ENCODE results near the gene KRT23. TPM values are rescaled to one million over a fixed set of nuclear protein-coding genes. Genes with fewer than 3 reads are reported as not detected.

Gene KRT23
- total and polyA plus RNA-seq, 2 of the 13 experiments (the other 11 are each of a cell fraction or from before 2014, with no cell fraction given): 24.7 to 51.1 TPM

- H4K20me1 ChIP-seq (ENCODE audit: insufficient read depth, low read length): no peaks in the 10 kb centered on the region
- intact Hi-C loops (cut with micrococcal nuclease; ENCODE audit: unreplicated experiment) (no loop called here), in situ Hi-C loops (cut with HindIII; ENCODE audit: extremely low pct_ligation_motif_present, low pct_unique_long_range_greater_than_20kb) (no loop called here)
- H3K27ac ChIP-seq (ENCODE audit: extremely low read length, insufficient read depth, low read length): no peak overlapping the region
- ChIA-PET POLR2A (no interaction called here), CTCF (ENCODE audit: low intra/inter-chr PET ratio, low total read pairs) (no interaction called here)
- no peaks in the 10 kb centered on the region for H3K27me3 ChIP-seq (ENCODE audit: control insufficient read depth in 1 of 2, insufficient read depth in 2 of 2, low read length in 2 of 2)
- ATAC-seq (no peak), FAIRE-seq (no peak), DNase-seq (ENCODE audit: low spot score) (no peak)
- H3K9ac ChIP-seq (ENCODE audit: insufficient read depth, low read depth, low read length): no peak overlapping the region
- H3K4me1 ChIP-seq (ENCODE audit: insufficient read depth, low read length): peaks cover 6% of the 10 kb centered on the region; the same call in 1 of the 2 replicates
- WGBS (ENCODE audit: low lambda C conversion rate): 52% methylated on average over 8 of the region's 8 CpGs
- BruUV-seq (replicated peaks): no TSS peak
- 0 out of 2 replicates have a peak overlapping the region, but pooled peaks have one; percentile 3 for H3K4me2 ChIP-seq (ENCODE audit: low read depth, low read length)
- H3K79me2 ChIP-seq (ENCODE audit: insufficient read depth, low read length): no peaks in the 10 kb centered on the region
- H3K4me3 ChIP-seq (replicated peaks in 1 of 3; ENCODE audit: insufficient read depth in 1 of 3, low read depth in 2 of 3, low read length in 3 of 3): no peak overlapping the region
- no peaks in the 10 kb centered on the region for H3K9me3 ChIP-seq (ENCODE audit: low read length)
- H2AFZ ChIP-seq (ENCODE audit: low read length): no peak overlapping the region
- no peaks in the 10 kb centered on the region for H3K36me3 ChIP-seq (replicated peaks in 1 of 2; ENCODE audit: control insufficient read depth in 1 of 2, insufficient read depth in 2 of 2, low read length in 2 of 2)
- no peak for TF ChIP-seq CSRNP2 (CRISPR knock-in tag; conservative IDR thresholded peaks at IDR 0.05; ENCODE audit: low read depth)
- no peak for TF ChIP-seq TBX3 (IDR thresholded peaks at IDR 0.05; ENCODE audit: borderline replicate concordance)
- peak; percentile 30 to 51; a peak in 3 of 4 replicates for TF ChIP-seq MAFK (conservative IDR thresholded peaks at IDR 0.05 in 1 of 2, IDR thresholded peaks at IDR 0.05 in 1 of 2; ENCODE audit: low read length in 2 of 2)
- no peak for TF ChIP-seq HNF4G (IDR thresholded peaks at IDR 0.05; ENCODE audit: borderline replicate concordance, low read depth, low read length)
- TF ChIP-seq HNF4G (CRISPR knock-in tag; IDR thresholded peaks at IDR 0.05; ENCODE audit: borderline replicate concordance, low read depth): no peak
- no peak for TF ChIP-seq ZNF563 (CRISPR knock-in tag; IDR thresholded peaks at IDR 0.05)
- TF ChIP-seq ZBTB38 (CRISPR knock-in tag; IDR thresholded peaks at IDR 0.05): peak; percentile 43; the same call in 1 of the 2 replicates
- no peak for TF ChIP-seq ARNT2 (CRISPR knock-in tag; IDR thresholded peaks at IDR 0.05; ENCODE audit: low read depth)
- TF ChIP-seq ZFYVE20 (CRISPR knock-in tag; IDR thresholded peaks at IDR 0.05; ENCODE audit: borderline replicate concordance, low read depth): no peak
- 0 out of 2 replicates have a peak, but pooled peaks have one; percentile 35 for TF ChIP-seq MAFF (IDR thresholded peaks at IDR 0.05; ENCODE audit: low read depth, low read length)
- no peak for TF ChIP-seq GRHL1 (CRISPR knock-in tag; conservative IDR thresholded peaks at IDR 0.05)
- TF ChIP-seq EED (CRISPR knock-in tag; IDR thresholded peaks at IDR 0.05): no peak
- TF ChIP-seq ZNF138 (CRISPR knock-in tag; IDR thresholded peaks at IDR 0.05; ENCODE audit: low read depth): no peak
- TF ChIP-seq TOPORS (CRISPR knock-in tag; IDR thresholded peaks at IDR 0.05): no peak
- no peak for TF ChIP-seq PRDM4 (CRISPR knock-in tag; IDR thresholded peaks at IDR 0.05; ENCODE audit: borderline replicate concordance)
- no peak for TF ChIP-seq NFIC (IDR thresholded peaks at IDR 0.05; ENCODE audit: low read length)
These were observed 43.1 kb upstream of the KRT23 start for GRCh38 chr17:40980596-40980995.
